T-helper 1 cell treated with Interleukin-12 subunit alpha and Interleukin-12 subunit beta and Interleukin-4 antibody, amounts not matched to agents 30 ng/mL and 1 ng/mL, for 36 hours (primary cell): ENCODE results near the gene TAOK3. TPM values are rescaled to one million over a fixed set of nuclear protein-coding genes. Genes with fewer than 3 reads are reported as not detected.

Experiments
- intact Hi-C: fragments of 100-400 bp; cut with micrococcal nuclease; formaldehyde crosslinking; loops from one replicate; pipeline ENCODE4 v1.15.1; 2024
- total RNA-seq: library from RNA; stranded (reverse); gene quantifications from 2 replicates; pipeline ENCODE4 v1.2.3, GENCODE V29; 2022

TAOK3 gene
- 55.7 and 62.4 TPM in 2 replicates for total RNA-seq

- intact Hi-C loops = loop anchor here (1.0 to 10.0 kb wide), 7 partner anchors 14 to 1554 kb away; partner anchors contain the start of genes FBXO21, PEBP1, TESC and WSB2
Measured at GRCh38 chr12:118372541-118373495, at the start of gene TAOK3. Gene TAOK3 (minus strand): TSS chr12:118372907. CDS start chr12:118255567, 117,340 bp downstream.

DNA sequence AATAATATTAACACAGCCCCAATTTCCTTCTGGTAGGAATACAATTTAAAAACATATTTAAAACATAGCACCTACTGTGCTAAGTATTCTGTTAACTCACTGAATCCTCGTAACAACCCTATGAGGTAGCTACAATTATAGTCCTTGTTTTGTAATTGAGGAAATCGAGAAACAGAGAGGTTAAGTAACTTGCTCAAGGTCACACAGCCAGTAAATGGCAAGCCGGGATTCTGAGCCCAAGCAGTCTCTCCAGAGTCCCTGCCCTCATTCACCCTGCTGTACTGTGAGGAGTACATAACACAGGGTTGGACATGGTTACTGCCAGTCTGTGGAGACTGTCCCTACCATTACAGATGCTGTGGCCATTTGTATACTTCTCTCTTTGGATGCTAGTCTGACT lies 48.0 kb upstream of the TAOK3 start:
- intact Hi-C loops = no loop called here

DNA sequence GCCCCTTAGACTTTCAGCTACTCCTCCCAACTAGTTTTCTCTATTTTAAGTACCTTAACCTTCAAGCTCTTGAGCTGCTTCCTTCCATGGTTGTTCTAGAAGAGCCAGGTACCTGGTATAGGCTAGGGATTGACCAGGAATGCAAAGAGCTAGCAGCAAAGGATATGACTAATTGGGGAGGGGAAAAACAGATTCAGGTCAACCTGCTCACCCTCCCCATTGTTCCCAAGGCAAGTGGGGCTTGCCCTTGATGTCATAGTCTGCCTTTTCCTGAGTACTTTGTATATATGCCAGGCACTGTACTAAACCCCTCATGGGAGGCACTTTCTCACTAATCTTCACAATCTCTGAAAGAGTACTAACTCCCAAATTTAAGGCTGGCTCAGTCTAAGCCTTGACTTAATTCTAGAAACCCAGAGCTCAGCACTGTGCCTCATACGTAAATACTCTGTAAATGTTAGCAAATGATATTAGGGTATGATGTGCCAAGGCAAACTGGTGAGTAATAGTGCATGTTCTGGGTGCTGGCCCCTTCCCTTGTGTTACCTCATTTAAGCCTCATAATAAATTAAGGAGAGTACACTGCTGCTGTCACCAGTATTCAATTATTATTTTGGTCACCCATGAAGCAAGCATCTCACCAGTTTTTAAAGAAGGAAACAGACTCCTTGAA lies 45.8 kb upstream of the TAOK3 start:
- intact Hi-C loops = no loop called here

DNA sequence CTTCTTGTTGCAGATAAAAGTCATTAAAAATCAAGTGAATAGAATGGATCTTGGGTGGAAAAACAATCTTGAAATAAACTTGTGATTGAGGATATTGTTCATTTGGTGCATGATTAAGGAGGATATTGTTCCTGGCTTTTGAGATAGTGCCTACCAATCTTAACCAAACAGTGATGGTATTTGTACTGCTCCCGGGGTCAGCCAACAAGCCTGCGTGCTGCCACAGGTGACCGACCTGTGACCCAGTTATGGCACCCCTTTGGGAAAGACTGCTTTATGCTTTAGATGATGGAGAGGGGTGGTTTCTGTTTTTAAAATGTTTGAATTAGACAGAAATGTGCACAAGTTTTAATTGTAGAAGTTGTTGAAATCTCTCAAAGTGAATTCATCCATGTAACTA lies 45.2 kb upstream of the TAOK3 start:
- intact Hi-C loops = no loop called here

- intact Hi-C loops = loop anchor here (5.0 to 10.0 kb wide), 2 partner anchors 442 to 565 kb away; no protein-coding TSS in a partner anchor
Measured at GRCh38 chr12:118409834-118410233, 37.1 kb upstream of the TAOK3 start.

- intact Hi-C loops = loop anchor here (5.0 to 10.0 kb wide), 2 partner anchors 444 to 567 kb away; no protein-coding TSS in a partner anchor
Measured at GRCh38 chr12:118408241-118408640, 35.5 kb upstream of the TAOK3 start.

- intact Hi-C loops = loop anchor here (1.0 to 10.0 kb wide), 5 partner anchors 26 to 1140 kb away; no protein-coding TSS in a partner anchor
Measured at GRCh38 chr12:118404876-118405521, 32.3 kb upstream of the TAOK3 start.

DNA sequence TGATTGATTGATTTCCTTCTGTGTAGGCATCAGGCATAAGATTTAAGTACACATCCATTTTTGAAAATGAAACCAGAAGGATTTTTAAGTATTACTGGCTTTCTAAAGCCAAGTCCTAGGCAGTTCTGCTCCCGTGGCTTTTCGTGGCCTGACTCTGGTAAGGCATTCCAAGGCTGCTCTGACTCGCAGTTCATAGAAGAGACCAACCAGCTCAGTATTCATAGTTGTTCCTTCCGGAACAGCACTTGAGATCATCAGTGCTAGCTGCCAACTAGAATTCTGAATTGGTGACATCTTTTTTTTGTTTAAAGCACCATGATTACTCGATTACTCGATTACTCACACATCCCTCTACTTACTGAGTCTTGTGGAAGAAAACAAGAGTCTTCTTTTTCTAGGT lies 29.5 kb upstream of the TAOK3 start:
- intact Hi-C loops = loop anchor here (10.0 kb wide), 1 partner anchor 573 kb away; no protein-coding TSS in a partner anchor

DNA sequence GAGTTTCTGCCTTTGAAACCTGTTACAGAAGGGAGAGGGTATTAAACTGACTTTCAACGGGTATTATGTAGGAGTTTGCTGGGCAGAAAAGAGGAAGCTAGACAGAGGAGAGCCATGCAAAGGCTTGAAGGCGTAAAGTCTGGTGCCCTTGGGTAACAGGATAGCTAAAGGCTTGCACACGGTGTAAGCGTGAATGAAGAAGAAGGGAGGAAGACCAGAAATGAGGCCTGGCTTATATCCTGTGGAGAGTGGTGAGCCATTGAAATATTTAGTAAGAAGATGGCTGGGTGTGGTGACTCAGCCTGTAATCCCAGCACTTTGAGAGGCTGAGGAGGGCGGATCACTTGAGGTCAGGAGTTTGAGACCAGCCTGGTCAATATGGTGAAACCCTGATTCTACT lies 26.2 kb upstream of the TAOK3 start:
- intact Hi-C loops = no loop called here

- intact Hi-C loops = no loop called here
Measured at GRCh38 chr12:118398524-118398923, 25.8 kb upstream of the TAOK3 start.

DNA sequence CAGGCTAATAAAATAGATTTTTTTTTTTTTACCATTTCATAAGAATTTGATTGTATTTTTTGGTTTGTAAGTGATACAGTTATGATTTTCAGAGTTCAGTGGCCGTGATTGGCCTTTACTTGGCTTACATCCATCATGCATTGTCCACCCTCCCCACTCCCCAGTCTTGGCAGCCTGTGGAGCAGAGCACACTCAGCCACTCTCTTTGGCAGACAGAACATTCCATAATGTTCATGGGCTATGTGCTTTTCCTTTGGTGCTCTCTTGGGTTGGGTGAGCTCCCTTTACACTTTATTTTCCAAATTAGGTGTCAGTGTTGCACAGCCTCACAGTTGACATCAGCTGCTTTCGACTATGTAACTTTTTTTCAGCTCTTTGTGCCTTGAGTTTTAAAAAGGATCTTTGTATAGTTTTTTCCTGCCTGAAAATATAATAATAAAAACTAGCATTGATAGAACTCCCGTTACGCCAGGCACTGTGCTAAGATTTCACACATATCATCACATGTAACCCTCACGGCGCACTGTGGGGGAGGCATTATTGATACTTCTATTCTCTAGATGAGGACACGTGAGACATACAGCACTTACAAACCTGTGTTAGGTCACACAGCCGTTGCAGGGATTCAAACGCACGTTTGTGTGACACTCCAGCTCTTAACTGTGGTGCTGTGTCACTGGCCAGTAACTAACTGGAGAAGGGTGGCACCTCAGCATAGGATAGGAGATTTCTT lies 25.2 kb upstream of the TAOK3 start:
- intact Hi-C loops = no loop called here

DNA sequence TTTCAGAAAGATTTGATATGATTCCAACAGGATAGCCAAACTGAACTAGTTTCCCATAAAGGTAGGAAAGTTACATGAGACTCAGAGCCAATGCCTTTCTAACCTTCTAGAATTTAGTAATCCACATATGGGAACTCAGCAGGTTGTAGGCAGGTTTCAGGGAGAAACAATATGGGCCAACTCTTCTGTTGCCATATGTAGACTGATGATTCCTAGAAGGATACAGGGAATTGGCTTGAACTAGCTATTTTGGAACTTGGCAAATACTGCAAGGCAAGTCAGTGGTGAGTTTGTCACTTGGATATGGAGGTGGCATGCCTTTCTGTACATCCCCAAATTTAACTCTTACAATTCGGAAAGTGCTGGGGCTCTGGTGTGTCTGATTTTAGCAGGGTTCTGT lies 19.1 kb upstream of the TAOK3 start:
- intact Hi-C loops = no loop called here

- intact Hi-C loops = no loop called here
Measured at GRCh38 chr12:118391424-118391823, 18.7 kb upstream of the TAOK3 start.

- intact Hi-C loops = loop anchor here (1.0 to 10.0 kb wide), 5 partner anchors 27 to 1641 kb away; partner anchors contain the start of genes RNFT2, SPRING1 and TESC
Measured at GRCh38 chr12:118377884-118378470, 5.3 kb upstream of the TAOK3 start.

GRCh38 chr12:118377021-118377883 lies 4.5 kb upstream of the TAOK3 start:
- intact Hi-C loops = loop anchor here (1.0 to 10.0 kb wide), 4 partner anchors 212 to 1640 kb away; partner anchors contain the start of genes RNFT2, SPRING1 and TESC

DNA sequence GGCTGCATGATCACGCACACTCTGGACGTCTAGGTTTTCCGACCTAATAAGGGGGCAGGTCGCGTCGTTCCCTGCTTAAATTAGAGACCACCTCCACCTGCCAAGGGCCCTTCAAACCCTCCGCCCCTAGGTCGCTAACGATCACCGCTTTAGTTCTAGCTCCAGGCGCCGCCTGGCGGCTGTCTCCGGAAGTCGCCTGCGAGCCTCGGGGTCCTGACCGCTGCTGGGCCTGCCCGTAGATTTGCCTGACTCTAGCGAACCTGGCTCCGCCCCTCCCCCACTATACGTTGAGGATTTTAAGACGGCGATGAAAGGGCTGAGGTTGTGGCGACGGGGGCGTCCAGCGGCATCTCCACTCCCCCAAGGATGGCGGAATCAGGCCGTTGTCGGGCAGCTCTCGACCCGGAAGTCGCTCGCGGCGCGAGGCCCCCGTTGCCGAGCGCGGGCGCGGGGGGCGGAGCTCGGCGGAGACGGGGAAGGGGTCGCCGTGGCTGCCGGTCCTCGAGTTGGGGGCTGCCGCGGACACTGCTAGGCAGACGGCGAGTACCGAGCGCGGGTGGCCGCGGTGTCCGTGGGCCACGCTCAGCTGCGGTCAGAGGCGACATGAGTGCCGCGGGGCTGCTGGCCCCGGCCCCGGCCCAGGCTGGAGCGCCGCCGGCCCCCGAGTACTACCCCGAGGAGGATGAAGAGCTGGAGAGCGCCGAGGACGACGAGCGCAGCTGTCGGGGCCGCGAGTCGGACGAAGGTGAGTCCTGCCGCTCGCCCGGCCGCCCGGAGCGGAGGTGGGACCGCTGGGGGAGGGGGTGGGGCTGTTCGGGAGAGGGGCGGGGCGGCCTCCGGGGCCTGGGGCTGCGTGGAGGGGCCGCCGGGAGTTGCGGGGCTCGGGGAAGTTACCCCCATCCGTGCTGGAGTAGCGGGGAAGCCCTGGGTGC lies 3.6 kb upstream of the TAOK3 start, which contains the start of gene SUDS3:
Gene SUDS3, plus strand, starts transcription at position 467 of the 932 bp plus-strand sequence. Its CDS starts 137 bp downstream, at position 604.
- intact Hi-C loops = loop anchor here (1.0 to 10.0 kb wide), 8 partner anchors 194 to 1639 kb away; partner anchors contain the start of genes RFC5, RNFT2, SPRING1 and TESC

DNA sequence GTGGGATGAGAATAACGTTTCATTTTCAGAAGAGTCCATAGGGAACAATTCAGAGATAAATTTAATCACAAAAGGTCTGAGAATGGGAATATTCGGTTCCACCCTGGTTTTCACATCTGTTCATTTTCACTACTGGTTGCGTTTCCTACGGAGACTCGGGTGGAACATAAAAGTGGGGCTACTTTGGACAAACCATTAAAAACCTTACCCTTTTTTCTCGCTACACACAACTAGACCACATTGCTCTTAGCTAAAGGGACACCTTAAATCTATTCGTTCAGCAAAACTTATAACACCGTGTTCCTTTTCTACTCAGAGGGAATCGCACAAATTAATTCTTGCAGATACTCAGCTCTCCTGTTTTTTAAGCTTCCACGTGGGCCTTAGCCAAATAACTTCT lies 2.6 kb upstream of the TAOK3 start:
- intact Hi-C loops = loop anchor here (5.0 to 10.0 kb wide), 2 partner anchors 1281 to 1638 kb away; partner anchors contain the start of genes RNFT2, SPRING1 and TESC

DNA sequence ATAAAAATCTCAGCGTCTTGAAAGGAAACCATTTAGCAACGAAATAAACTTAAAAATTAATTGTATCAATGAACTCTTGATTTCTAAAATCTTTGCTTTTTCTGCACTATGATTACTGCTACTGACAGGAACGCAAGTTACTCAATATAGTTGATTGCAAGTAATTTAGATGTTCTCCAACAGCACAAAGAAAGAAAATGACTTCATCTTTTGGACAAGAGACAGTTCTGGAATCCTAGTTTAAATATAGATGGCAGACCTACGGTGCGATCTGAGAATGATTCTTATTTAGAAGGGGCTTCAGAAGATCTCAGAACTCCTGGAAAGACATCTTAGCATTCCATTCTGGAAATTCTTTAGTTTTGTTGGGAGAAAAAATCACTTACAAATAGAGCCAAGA lies 2.2 kb upstream of the TAOK3 start:
- intact Hi-C loops = loop anchor here (5.0 to 10.0 kb wide), 2 partner anchors 1280 to 1638 kb away; partner anchors contain the start of genes RNFT2, SPRING1 and TESC
